HG02759 (cell line): ENCODE results near the gene NCOA7.
"Not testable (repeated sequence)": the region's sequence is repeated elsewhere in the genome, so short reads cannot be mapped to it uniquely, and the experiment has no call there.

Source experiments
- ATAC-seq: cut with Tn5 transposase; IDR thresholded peaks from one replicate; pipeline ENCODE4 v1.9.1; 2021; ENCODE audit warnings: mild to moderate bottlenecking, moderate library complexity; ENCODE audit not compliant: unreplicated experiment

NCOA7 gene

GRCh38 chr6:125956506-125957390 is 166.0 kb downstream of the NCOA7 start, which contains the start of gene HINT3:
HINT3 (plus strand) TSS chr6:125956770; CDS start chr6:125956978, 208 bp downstream.
- peak; percentile 91 for ATAC-seq

GRCh38 chr6:125957391-125957693 is 166.6 kb downstream of the NCOA7 start:
- ATAC-seq = no peak

- ATAC-seq = no peak
Measured at GRCh38 chr6:125957845-125958244, 167.1 kb downstream of the NCOA7 start.

GRCh38 chr6:125959041-125959440 is 168.3 kb downstream of the NCOA7 start:
- no peak for ATAC-seq

GRCh38 chr6:125961117-125961516 is 170.4 kb downstream of the NCOA7 start:
- ATAC-seq = no peak

GRCh38 chr6:125962900-125963497 is 172.2 kb downstream of the NCOA7 start:
- no peak for ATAC-seq

- no peak for ATAC-seq
Measured at GRCh38 chr6:125963817-125964216, 173.1 kb downstream of the NCOA7 start.

- ATAC-seq = no peak
Measured at GRCh38 chr6:125966569-125966968, 175.8 kb downstream of the NCOA7 start.

GRCh38 chr6:125968493-125968892 is 177.7 kb downstream of the NCOA7 start:
- ATAC-seq = no peak

- no peak for ATAC-seq
Measured at GRCh38 chr6:125970760-125971159, 180.0 kb downstream of the NCOA7 start.

- ATAC-seq = not testable (repeated sequence)
Measured at GRCh38 chr6:125972478-125972877, 181.7 kb downstream of the NCOA7 start.

- ATAC-seq = peak; percentile 78
Measured at GRCh38 chr6:125974214-125974866, 183.6 kb downstream of the NCOA7 start.

- ATAC-seq = no peak
Measured at GRCh38 chr6:125979101-125979500, 188.3 kb downstream of the NCOA7 start.
